HG02840 (cell line): ENCODE results near the gene KIF13A.
A peak's percentile ranks its signal among the peaks of the same experiment; 100 is the strongest.
"Not testable (repeated sequence)": the region's sequence is repeated elsewhere in the genome, so short reads cannot be mapped to it uniquely, and the experiment has no call there.

Experiments used
- ATAC-seq: cut with Tn5 transposase; IDR thresholded peaks from one replicate; pipeline ENCODE4 v1.9.1; 2021; ENCODE audit warnings: mild to moderate bottlenecking, moderate library complexity, moderate number of reproducible peaks; ENCODE audit not compliant: unreplicated experiment, low FRiP score

KIF13A gene

DNA sequence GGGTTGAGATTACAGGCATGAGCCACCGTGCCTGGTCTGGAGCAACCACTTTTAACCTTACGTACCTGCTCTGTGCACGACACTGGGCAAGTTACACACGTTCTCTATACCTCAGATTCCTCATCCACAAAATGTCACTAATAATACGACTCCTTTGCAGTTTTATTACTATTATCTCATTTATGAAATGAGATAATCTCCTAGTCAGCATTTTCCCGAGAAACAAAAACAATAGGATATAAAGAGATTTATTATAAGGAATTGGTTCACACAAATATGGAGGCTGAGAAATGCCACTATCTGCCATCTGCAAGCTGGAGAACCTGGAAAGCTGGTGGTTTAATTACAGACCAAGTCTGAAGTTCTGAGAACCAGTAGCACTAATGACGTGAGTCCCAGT, 12.0 kb upstream of the KIF13A start:
- ATAC-seq = no peak

DNA sequence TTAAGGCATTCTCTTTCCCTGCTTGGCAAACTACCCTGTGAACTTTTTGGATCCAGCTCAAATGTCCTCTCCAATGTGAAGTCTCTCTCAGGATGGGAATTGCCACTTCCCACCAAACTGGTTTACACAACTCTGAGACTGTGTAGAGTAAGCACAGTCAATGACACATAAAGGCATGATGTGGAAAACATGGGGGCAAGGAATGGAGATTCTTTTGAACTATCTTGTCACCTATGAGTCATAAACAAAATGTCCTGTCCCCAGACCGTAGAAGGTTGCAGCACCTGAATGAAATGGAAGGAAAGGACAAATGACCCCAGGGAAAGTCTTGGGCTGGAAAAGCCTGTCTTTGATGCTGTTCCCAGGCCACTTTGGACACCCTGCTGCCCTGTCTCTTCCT, 11.0 kb upstream of the KIF13A start:
- ATAC-seq = no peak

DNA sequence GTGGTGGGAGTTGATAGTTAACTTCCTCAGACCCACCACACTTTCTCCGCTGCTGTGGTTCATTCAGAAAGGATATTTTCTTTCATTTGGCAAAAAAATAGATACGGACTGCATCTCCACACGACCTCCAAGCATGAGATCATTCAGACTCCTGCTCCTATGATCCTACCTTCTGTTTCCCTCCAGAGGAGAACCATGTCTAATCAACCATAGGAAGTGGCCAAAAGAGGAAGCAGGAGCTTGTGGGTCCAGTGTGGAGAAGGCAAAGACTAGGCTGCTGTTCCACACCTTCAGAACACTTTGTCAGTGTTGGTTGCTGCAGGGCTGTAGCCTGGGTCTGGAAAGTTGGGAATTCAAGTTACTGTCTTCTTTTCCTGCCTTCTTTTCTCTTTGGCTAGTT, 10.6 kb upstream of the KIF13A start:
- no peak for ATAC-seq

DNA sequence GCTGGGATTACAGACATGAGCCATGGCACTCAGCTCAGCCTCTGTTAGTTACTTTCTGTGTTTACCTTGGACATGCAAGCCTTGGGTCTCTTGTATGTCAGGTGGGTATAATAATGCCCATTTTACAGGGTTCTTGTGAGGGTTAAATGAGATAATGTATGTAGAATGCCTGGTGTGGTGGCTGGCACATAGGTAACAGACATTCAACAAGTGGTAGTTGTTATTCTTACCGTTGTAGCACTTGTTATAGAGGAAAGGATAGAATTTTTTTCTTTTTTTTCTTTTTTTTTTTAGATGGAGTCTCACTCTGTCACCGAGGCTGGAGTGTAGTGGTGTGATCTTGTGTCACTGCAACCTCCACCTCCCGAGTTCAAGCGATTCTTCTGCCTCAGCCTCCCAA, 8.0 kb upstream of the KIF13A start:
- ATAC-seq = no peak

GRCh38 chr6:17994019-17994418, 6.6 kb upstream of the KIF13A start:
- ATAC-seq = no peak

DNA sequence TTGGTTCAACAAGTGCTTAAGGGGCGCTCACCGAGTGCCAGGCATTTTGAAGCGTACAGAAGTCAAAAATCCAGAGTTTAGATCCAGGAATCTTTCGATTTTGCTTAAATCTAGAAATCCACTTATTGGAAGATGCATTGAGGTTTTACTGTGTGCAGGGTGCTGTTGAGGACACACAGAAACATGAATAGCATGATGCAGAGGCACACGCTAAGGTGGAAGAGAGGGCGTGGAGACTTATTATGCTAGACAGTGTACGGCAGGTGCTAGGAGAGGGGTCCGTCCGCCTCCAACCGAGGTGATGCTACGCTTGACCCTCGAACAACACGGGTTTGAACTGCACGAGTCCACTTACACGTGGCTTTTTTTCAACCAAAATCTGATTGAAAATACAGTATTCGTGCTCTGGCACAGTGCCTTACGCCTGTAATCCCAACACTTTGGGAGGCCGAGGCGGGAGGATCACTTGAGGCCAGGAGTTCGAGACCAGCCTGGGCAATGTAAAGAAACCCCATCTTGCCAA, 1.0 kb upstream of the KIF13A start:
- no peak for ATAC-seq

DNA sequence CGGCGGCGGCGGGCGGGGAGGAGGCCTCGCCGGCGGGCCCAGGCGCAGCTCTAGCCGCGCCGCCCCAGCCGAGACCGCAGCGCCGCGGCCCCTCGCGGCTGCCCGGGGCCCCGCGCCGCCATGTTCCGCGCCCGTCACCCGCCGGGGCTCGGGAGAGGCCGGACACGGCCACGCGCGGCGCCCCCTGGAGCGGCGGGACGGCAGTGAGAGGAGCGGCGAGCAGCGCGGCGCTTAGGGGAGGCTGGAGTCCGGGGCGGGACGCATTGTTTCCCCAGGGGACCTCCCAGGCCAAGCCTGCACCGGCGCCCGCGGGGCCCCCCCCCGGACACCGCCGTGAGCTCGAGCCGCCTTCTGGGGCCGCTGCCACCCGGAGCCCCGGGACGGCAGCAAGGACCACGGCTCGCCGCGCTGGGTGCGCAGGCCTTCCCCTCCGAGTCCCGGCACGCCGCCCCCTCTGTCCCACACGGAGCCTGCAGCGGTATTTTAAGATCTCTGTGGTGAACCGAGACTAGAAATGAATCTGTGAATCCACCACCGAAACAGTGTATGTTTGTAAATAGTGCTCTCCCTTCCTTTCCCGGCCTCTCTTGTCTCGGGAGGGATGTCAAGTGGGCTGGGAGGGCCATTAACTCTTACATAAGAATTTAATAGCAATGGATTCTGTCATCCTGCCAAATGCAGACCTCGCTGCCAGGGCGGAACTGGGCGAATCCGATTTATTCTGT, 424 bp upstream of the KIF13A start:
- ATAC-seq = peak; percentile 64

DNA sequence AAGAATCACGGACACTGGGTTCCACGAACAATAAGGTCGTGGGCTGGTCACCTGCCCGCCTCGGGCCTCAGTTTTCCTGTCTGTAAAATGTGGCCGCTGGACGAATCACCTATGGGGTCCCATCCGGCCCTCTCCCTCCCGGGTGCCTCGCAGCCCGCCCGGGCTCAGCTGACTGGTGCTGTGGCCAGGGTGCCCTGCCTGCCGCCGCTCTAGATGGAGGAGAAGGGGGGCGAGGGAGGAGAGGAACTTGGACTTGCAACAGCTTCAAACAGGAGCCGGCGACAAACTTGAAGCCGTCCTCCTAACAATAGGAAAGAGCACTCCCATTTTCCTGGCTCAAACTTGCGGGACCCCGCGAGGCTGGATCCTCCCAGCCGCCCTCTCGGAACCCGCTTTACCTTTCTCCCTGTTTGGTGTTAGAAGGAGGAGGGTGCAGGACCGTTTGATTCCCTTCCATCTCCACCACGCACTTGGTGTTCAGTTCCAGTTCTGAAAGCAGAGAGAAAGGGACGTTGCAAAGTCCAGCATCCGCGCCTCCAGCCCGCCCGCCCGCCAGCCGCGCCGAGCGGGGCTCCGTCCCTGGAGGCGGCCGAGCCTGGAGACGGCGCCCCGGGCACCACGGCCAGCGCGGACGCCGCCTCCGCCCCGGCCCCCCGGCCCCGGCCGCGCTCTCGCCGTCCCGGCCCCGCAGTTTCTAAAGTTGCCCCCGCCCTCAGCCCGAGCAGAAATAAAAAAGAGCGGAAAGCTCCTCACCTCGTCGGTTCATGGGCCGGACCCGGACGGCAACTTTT, 584 bp downstream of the KIF13A start:
- ATAC-seq = peak; percentile 25

DNA sequence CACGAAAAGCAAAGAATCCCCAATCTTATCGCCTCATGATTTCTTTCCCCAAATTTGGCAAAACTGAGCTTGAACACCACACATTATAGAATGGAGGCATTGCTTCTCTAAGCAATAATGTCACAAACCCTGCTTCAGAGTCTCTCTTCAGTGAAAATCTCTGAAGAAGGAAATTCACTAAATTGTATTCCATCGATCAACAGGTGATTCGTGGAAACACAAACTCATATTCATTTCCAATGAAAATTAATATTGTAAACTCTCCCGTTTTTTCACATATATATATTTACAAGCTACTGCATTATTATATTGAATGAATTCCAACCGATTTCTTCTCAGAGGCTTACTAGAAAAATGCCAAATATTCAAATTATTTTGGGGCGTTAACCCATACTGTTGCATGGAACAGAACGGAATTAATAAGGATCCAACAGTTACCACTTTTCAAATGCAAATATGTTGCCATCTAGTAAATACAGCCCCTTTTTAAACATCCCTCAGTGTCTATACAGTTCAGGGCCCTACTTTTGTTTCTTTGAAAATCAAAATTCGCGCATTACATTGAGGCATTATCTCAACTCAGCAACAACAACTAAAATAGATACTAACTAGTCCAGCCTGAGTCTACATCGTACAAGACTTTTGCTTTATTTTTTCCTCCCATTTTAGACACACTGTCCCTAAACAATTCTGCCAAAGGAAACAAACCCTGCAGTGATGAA, 1.3 kb downstream of the KIF13A start:
- no peak for ATAC-seq

GRCh38 chr6:17984812-17985670, 2.4 kb downstream of the KIF13A start:
- no peak for ATAC-seq

DNA sequence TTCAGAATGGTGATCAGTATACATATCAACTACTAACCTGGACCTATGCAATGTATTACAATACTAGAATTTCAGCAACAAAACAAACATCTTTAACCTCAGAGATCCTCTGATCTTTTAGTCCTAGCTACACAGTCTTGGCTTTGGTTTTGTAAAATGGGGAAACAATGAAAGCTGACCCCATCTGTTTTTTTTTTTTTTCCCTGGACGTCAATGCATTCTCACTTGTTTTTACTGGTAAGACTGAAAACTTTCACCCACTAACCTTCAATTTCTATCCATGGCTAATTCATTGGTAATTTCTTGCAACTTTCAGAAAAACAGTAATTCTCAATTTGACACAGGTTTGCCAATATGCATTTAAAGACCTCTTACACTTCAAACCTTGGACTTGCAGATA, 3.0 kb downstream of the KIF13A start:
- no peak for ATAC-seq

DNA sequence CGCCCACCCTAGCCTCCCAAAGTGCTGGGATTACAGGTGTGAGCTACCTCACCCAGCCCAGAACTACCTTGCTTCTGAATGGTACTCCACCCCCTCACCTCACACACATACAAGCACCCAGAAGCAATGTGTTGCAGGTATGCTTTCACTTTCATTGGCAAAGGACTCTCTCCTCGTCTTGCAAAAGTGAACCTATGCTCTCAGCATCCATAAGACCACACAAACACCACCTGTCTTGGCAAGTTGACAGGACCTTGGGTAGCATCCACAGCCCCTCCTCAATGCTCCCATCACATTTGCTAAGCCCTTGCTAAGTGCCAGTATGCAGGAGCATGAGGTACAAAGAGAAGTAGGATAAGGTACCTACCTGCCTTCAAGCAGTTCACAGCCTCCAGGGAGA, 3.7 kb downstream of the KIF13A start:
- no peak for ATAC-seq

- no peak for ATAC-seq
These were observed 7.1 kb downstream of the KIF13A start for GRCh38 chr6:17980329-17980728.

GRCh38 chr6:17979479-17979878, 8.0 kb downstream of the KIF13A start:
- ATAC-seq = no peak

- ATAC-seq = not testable (repeated sequence)
These were observed 11.2 kb downstream of the KIF13A start for GRCh38 chr6:17976258-17976657.

DNA sequence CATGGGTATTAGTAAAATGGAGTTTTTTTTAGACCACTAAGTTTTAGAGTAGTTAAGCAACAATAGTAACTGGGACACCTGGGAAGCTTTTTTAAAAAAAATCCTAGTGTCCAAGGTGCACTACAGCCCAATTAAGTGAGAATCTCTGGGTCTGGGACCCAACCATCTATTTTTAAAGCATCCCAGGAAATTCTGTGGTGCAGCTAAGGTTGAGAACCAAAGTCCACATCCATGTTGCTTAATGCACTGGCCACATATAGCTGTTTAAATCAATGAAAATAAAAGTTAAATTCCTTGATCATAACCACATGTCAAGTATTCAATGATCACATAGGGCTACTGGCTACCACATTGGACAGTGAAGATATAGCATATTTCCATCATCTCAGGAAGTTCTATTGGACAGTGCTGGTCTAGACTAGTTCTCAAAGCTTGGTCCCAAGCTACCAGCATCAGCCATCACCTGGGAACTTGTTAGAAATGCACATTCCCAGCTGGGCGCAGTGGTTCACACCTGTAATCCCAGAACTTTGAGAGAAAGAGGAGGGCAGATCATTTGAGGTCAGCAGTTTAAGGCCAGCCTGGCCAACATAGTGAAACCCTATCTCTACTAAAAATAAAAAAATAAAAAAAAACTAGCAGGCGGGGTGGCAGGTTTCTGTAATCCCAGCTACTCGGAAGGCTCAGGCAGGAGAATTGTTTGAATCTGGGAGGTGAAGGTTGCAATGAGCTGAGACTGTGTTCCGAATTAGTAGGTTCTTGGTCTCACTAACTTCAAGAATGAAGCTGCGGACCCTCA, 12.7 kb downstream of the KIF13A start:
- no peak for ATAC-seq

GRCh38 chr6:17972978-17973622, 14.3 kb downstream of the KIF13A start:
- ATAC-seq = no peak

GRCh38 chr6:17972074-17972952, 15.1 kb downstream of the KIF13A start:
- ATAC-seq = no peak
